Glutamatergic neuron (in vitro differentiated cells): Measurements from ENCODE around the gene ISM2. TPM values are rescaled to one million over a fixed set of nuclear protein-coding genes. Genes with fewer than 3 reads are reported as not detected.

ENCODE experiments used
- DNase-seq: peaks from one replicate; pipeline ENCODE4 v3.0.0; 2022
- H3K27ac Mint-ChIP-seq: one replicate; pipeline ENCODE4 v1.8.0; 2020; ENCODE audit warnings: mild to moderate bottlenecking, mixed read lengths, inconsistent platforms; ENCODE audit not compliant: unreplicated experiment
- H3K27me3 Mint-ChIP-seq: one replicate; pipeline ENCODE4 v1.8.0; 2020; ENCODE audit warnings: mild to moderate bottlenecking, moderate library complexity, mixed read lengths, inconsistent platforms; ENCODE audit not compliant: unreplicated experiment
- H3K36me3 Mint-ChIP-seq: one replicate; pipeline ENCODE4 v1.8.0; 2020; ENCODE audit warnings: mild to moderate bottlenecking, mixed read lengths, inconsistent platforms; ENCODE audit not compliant: unreplicated experiment
- H3K4me1 Mint-ChIP-seq: one replicate; pipeline ENCODE4 v1.8.0; 2020; ENCODE audit warnings: mild to moderate bottlenecking, low read depth, mixed read lengths, inconsistent platforms; ENCODE audit not compliant: unreplicated experiment
- H3K4me3 Mint-ChIP-seq: one replicate; pipeline ENCODE4 v1.8.0; 2020; ENCODE audit warnings: mild to moderate bottlenecking, mixed read lengths, inconsistent platforms; ENCODE audit not compliant: unreplicated experiment
- H3K9me3 Mint-ChIP-seq: one replicate; pipeline ENCODE4 v1.8.0; 2020; ENCODE audit warnings: mild to moderate bottlenecking, moderate library complexity, mixed read lengths, inconsistent platforms; ENCODE audit not compliant: unreplicated experiment
- CTCF ChIP-seq: fragments of 200-600 bp; sonication (generic); IDR thresholded peaks from one replicate; pipeline ENCODE4 v1.5.0; 2021; ENCODE audit not compliant: partially characterized antibody, unreplicated experiment
- total RNA-seq: library from RNA; stranded (reverse); fragmentation: NEBNext Ultra II Directional; extraction: Animal tissue kit (Norgen Biotek cat#: 25700); gene quantifications from one replicate; pipeline ENCODE4 v1.2.1, GENCODE V29; 2021; ENCODE audit not compliant: unreplicated experiment

Gene ISM2
- total RNA-seq, 1 donor from 2014 or later = not detected

- peaks cover 6% of the 10 kb centered on the region for H3K9me3 Mint-ChIP-seq
- H3K27me3 Mint-ChIP-seq = peaks cover 10% of the 10 kb centered on the region
- no peaks in the 10 kb centered on the region for H3K4me1 Mint-ChIP-seq
- DNase-seq = no peak
- peak overlapping the region; percentile 14 for H3K4me3 Mint-ChIP-seq
- H3K27ac Mint-ChIP-seq = no peak overlapping the region
- peaks cover 5% of the 10 kb centered on the region for H3K36me3 Mint-ChIP-seq
- TF ChIP-seq CTCF = no peak
Observed at GRCh38 chr14:77498984-77499527, 440 bp upstream of the ISM2 start.

GRCh38 chr14:77495334-77495733 lies 3.3 kb downstream of the ISM2 start:
- TF ChIP-seq CTCF = no peak

DNA sequence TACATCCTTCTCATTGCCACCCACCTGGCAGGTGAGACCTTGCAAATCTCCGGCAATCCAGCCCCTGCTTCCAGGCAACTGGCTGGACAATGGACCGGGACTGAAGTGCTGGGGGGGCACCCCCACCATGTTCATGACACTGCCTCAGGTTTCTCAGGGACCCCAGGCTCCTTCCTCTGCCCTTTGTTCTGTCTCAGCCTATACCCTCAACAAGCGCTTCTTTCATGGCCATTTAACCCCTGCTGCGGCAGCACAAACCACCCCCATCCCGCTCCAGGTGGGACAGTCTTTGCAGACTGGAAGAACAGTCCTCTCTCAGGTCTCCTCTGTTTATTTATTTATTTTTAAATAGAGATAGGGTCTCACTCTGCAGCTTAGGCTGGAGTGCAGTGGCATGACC lies 7.6 kb downstream of the ISM2 start:
- H3K27me3 Mint-ChIP-seq = no peaks in the 10 kb centered on the region

More at GRCh38 chr14:77495334-77495733, 3.3 kb downstream of the ISM2 start:
- Mint-ChIP-seq H3K4me3 (no peak overlapping the region), H3K36me3 (no peaks in the 10 kb centered on the region), H3K27me3 (peaks cover 5% of the 10 kb centered on the region), H3K9me3 (peaks cover 2% of the 10 kb centered on the region), H3K27ac (no peak overlapping the region), H3K4me1 (no peaks in the 10 kb centered on the region)
- DNase-seq = no peak

GRCh38 chr14:77490347-77490986 lies 8.1 kb downstream of the ISM2 start:
- Mint-ChIP-seq H3K36me3 (no peaks in the 10 kb centered on the region), H3K9me3 (no peaks in the 10 kb centered on the region), H3K27me3 (no peaks in the 10 kb centered on the region), H3K27ac (no peak overlapping the region), H3K4me1 (no peaks in the 10 kb centered on the region), H3K4me3 (no peak overlapping the region)
- TF ChIP-seq CTCF = no peak
- no peak for DNase-seq

More for the DNA sequence above, 7.6 kb downstream of the ISM2 start:
- TF ChIP-seq CTCF = no peak
- Mint-ChIP-seq H3K4me1 (no peaks in the 10 kb centered on the region), H3K9me3 (no peaks in the 10 kb centered on the region), H3K27ac (no peak overlapping the region), H3K4me3 (no peak overlapping the region), H3K36me3 (no peaks in the 10 kb centered on the region)
- DNase-seq = no peak

- DNase-seq = no peak
- Mint-ChIP-seq H3K27me3 (no peaks in the 10 kb centered on the region), H3K4me3 (no peak overlapping the region), H3K9me3 (no peaks in the 10 kb centered on the region), H3K27ac (no peak overlapping the region), H3K4me1 (no peaks in the 10 kb centered on the region), H3K36me3 (no peaks in the 10 kb centered on the region)
- TF ChIP-seq CTCF = no peak
Observed at GRCh38 chr14:77489041-77489440, 9.6 kb downstream of the ISM2 start.
